Neural cell (in vitro differentiated cells): ENCODE results near the gene MYG1. TPM values are rescaled to one million over a fixed set of nuclear protein-coding genes. Genes with fewer than 3 reads are reported as not detected.

Experiments
- H2AFZ ChIP-seq: fragments of 200-600, 300-800 bp; sonication (generic), shearing (Covaris generic); 2 replicates; pipeline ENCODE4 v1.6.0; 2014; ENCODE audit warnings: low read depth, mild to moderate bottlenecking, antibody characterized with exemption, low read length, moderate library complexity
- H3F3A ChIP-seq: fragments of 200-600 bp; shearing (Covaris generic); 2 replicates; pipeline ENCODE4 v1.6.1; 2016; ENCODE audit warnings: mild to moderate bottlenecking, moderate library complexity, mixed read lengths, antibody characterized with exemption, low read length; ENCODE audit not compliant: insufficient read depth, poor library complexity, severe bottlenecking
- H3K27ac ChIP-seq: fragments of 200-600, 300-800 bp; sonication (generic), shearing (Covaris generic); 2 replicates; pipeline ENCODE4 v1.5.1; 2014; ENCODE audit warnings: mild to moderate bottlenecking, low read length, moderate library complexity
- H3K27me3 ChIP-seq: fragments of 300-800, 200-600 bp; sonication (generic), shearing (Covaris generic); 2 replicates; pipeline ENCODE4 v1.6.0; 2014; ENCODE audit warnings: mild to moderate bottlenecking, low read depth, low read length, moderate library complexity; ENCODE audit not compliant: insufficient read depth
- H3K36me3 ChIP-seq: fragments of 300-800, 200-600 bp; sonication (generic), shearing (Covaris generic); 2 replicates; pipeline ENCODE4 v1.5.1; 2014; ENCODE audit warnings: mild to moderate bottlenecking, antibody characterized with exemption, low read length, moderate library complexity; ENCODE audit not compliant: insufficient read depth
- H3K4me2 ChIP-seq: fragments of 300-800, 200-600 bp; sonication (generic), shearing (Covaris generic); 2 replicates; pipeline ENCODE4 v1.6.0; 2014; ENCODE audit warnings: mild to moderate bottlenecking, low read length
- H3K4me3 ChIP-seq: fragments of 300-800, 200-600 bp; sonication (generic), shearing (Covaris generic); 2 replicates; pipeline ENCODE4 v1.5.1; 2014; ENCODE audit warnings: mild to moderate bottlenecking, low read length, moderate library complexity
- H3K79me2 ChIP-seq: fragments of 200-600 bp; shearing (Covaris generic); replicated peaks from 2 replicates; pipeline ENCODE4 v1.6.0; 2014; ENCODE audit warnings: mild to moderate bottlenecking, low read length, moderate library complexity; ENCODE audit not compliant: insufficient read depth
- H3K9ac ChIP-seq: fragments of 300-800, 200-600 bp; sonication (generic), shearing (Covaris generic); 2 replicates; pipeline ENCODE4 v1.6.1; 2016; ENCODE audit warnings: mild to moderate bottlenecking, low read length, mixed read lengths
- H3K9me2 ChIP-seq: fragments of 200-600 bp; shearing (Covaris generic); 2 replicates; pipeline ENCODE4 v1.6.1; 2016; ENCODE audit warnings: mild to moderate bottlenecking, low read length, mixed read lengths; ENCODE audit not compliant: insufficient read depth
- H3K9me3 ChIP-seq: fragments of 200-600, 300-800 bp; sonication (generic), shearing (Covaris generic); 2 replicates; pipeline ENCODE4 v1.6.1; 2016; ENCODE audit warnings: mild to moderate bottlenecking, mixed run types, low read length, moderate library complexity, mixed read lengths
- H4K20me1 ChIP-seq: fragments of 200-600 bp; shearing (Covaris generic); 2 replicates; pipeline ENCODE4 v1.6.1; 2016; ENCODE audit warnings: mild to moderate bottlenecking, mixed run types; ENCODE audit not compliant: insufficient read depth
- EP300 ChIP-seq: fragments of 450-650 bp; conservative IDR thresholded peaks from 2 replicates; pipeline ENCODE4 v1.6.1; 2014; ENCODE audit warnings: antibody characterized with exemption, mild to moderate bottlenecking, moderate library complexity; ENCODE audit not compliant: poor library complexity, severe bottlenecking
- EZH2 ChIP-seq: fragments of 200-600, 300-800 bp; shearing (Covaris generic), sonication (generic); IDR thresholded peaks from 2 replicates; pipeline ENCODE4 v1.6.1; 2014; ENCODE audit warnings: antibody characterized with exemption, low read length, borderline replicate concordance, mild to moderate bottlenecking; ENCODE audit not compliant: insufficient read depth, poor library complexity, severe bottlenecking
- MXI1 ChIP-seq: fragments of 450-650 bp; conservative IDR thresholded peaks from 2 replicates; pipeline ENCODE4 v1.6.1; 2014; ENCODE audit warnings: antibody characterized with exemption, mild to moderate bottlenecking; ENCODE audit not compliant: poor library complexity, severe bottlenecking
- POLR2AphosphoS5 ChIP-seq: IDR thresholded peaks from 2 replicates; pipeline ENCODE4 v1.6.1; 2012
- RAD21 ChIP-seq: fragments of 450-650 bp; conservative IDR thresholded peaks from 2 replicates; pipeline ENCODE4 v1.6.1; 2014; ENCODE audit warnings: antibody characterized with exemption, mild to moderate bottlenecking, moderate library complexity
- SMC3 ChIP-seq: fragments of 450-650 bp; conservative IDR thresholded peaks from 2 replicates; pipeline ENCODE4 v1.6.1; 2014; ENCODE audit warnings: antibody characterized with exemption, mild to moderate bottlenecking, moderate library complexity; ENCODE audit not compliant: poor library complexity
- TAF1 ChIP-seq: IDR thresholded peaks from 2 replicates; pipeline ENCODE4 v1.6.1; 2012; ENCODE audit warnings: low read depth
- polyA plus RNA-seq: library from polyadenylated mRNA; depleted of rRNA; stranded (reverse); fragments of >200 nt; gene quantifications from 2 replicates; pipeline ENCODE4 v1.2.3, GENCODE V29; 2014
- TF ChIP-seq, protein P1 (sequence below): fragments of 450-650 bp; IDR thresholded peaks from 2 replicates; pipeline ENCODE4 v1.5.1; 2014; ENCODE audit warnings: antibody characterized with exemption, mild to moderate bottlenecking, moderate library complexity; ENCODE audit not compliant: poor library complexity, severe bottlenecking
- TF ChIP-seq, protein P2 (sequence below): IDR thresholded peaks from 2 replicates; pipeline ENCODE4 v1.6.1; 2012; ENCODE audit warnings: borderline replicate concordance

The MYG1 gene
- polyA plus RNA-seq, 1 donor from 2014 or later = 70.5 TPM

DNA sequence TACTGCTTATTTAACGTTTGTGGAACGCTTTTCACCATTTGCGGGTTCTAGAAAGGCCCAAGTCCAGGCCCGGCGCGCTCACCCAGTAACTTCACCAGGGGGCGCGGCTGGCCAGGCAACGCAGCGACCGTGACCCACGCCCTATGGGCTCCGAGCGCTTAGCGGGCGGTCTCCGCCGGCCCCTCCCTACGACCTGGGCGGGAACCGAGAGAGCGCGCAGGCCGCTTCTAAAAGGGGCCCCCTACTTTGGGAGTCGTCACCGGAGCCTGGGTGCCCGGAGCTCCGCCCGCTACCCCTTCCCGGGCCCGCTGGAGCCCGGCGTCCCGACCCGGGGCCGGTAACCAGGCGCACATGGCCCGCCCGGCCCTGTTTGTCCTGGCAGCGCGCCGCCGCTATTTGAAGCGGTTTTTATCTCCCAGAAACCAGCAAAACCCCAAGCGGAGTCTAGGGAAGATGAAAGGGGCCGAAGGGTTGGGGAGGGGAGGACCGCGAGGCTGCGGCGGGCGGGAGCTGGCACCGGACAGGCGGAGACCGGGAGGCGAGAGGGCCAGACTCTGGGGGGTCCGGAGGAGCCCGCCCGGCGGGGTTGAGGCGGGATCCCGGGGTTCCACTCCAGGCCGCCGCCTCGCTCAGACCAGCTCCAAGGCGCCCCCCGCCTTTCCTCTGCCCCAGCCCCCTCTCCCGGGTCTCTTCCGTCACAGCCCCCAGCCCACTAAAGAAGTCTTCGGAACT is 25.4 kb downstream of the MYG1 start:
- H3K36me3 ChIP-seq = no peaks in the 10 kb centered on the region
- TF ChIP-seq EZH2 (peak; percentile 28), SMC3 (peak; percentile 79), RAD21 (peak; percentile 75), EP300 (no peak), POLR2AphosphoS5 (no peak), MXI1 (peak; percentile 61), TAF1 (no peak)
- TF ChIP-seq, protein P1, sequence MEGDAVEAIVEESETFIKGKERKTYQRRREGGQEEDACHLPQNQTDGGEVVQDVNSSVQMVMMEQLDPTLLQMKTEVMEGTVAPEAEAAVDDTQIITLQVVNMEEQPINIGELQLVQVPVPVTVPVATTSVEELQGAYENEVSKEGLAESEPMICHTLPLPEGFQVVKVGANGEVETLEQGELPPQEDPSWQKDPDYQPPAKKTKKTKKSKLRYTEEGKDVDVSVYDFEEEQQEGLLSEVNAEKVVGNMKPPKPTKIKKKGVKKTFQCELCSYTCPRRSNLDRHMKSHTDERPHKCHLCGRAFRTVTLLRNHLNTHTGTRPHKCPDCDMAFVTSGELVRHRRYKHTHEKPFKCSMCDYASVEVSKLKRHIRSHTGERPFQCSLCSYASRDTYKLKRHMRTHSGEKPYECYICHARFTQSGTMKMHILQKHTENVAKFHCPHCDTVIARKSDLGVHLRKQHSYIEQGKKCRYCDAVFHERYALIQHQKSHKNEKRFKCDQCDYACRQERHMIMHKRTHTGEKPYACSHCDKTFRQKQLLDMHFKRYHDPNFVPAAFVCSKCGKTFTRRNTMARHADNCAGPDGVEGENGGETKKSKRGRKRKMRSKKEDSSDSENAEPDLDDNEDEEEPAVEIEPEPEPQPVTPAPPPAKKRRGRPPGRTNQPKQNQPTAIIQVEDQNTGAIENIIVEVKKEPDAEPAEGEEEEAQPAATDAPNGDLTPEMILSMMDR = peak; percentile 73
- TF ChIP-seq, protein P2, sequence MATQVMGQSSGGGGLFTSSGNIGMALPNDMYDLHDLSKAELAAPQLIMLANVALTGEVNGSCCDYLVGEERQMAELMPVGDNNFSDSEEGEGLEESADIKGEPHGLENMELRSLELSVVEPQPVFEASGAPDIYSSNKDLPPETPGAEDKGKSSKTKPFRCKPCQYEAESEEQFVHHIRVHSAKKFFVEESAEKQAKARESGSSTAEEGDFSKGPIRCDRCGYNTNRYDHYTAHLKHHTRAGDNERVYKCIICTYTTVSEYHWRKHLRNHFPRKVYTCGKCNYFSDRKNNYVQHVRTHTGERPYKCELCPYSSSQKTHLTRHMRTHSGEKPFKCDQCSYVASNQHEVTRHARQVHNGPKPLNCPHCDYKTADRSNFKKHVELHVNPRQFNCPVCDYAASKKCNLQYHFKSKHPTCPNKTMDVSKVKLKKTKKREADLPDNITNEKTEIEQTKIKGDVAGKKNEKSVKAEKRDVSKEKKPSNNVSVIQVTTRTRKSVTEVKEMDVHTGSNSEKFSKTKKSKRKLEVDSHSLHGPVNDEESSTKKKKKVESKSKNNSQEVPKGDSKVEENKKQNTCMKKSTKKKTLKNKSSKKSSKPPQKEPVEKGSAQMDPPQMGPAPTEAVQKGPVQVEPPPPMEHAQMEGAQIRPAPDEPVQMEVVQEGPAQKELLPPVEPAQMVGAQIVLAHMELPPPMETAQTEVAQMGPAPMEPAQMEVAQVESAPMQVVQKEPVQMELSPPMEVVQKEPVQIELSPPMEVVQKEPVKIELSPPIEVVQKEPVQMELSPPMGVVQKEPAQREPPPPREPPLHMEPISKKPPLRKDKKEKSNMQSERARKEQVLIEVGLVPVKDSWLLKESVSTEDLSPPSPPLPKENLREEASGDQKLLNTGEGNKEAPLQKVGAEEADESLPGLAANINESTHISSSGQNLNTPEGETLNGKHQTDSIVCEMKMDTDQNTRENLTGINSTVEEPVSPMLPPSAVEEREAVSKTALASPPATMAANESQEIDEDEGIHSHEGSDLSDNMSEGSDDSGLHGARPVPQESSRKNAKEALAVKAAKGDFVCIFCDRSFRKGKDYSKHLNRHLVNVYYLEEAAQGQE = no peak
- H3K27ac ChIP-seq = no peak overlapping the region
- no peaks in the 10 kb centered on the region for H3K9me2 ChIP-seq
- H4K20me1 ChIP-seq = no peaks in the 10 kb centered on the region
- H3K9ac ChIP-seq = peak overlapping the region; percentile 44
- H3K27me3 ChIP-seq = peaks cover 19% of the 10 kb centered on the region
- peak overlapping the region; percentile 55 for H3K4me2 ChIP-seq
- peak overlapping the region; percentile 65 for H2AFZ ChIP-seq
- no peaks in the 10 kb centered on the region for H3K79me2 ChIP-seq
- H3K4me3 ChIP-seq = peak overlapping the region; percentile 66
- H3K9me3 ChIP-seq = no peaks in the 10 kb centered on the region
- H3F3A ChIP-seq = no peaks in the 10 kb centered on the region

DNA sequence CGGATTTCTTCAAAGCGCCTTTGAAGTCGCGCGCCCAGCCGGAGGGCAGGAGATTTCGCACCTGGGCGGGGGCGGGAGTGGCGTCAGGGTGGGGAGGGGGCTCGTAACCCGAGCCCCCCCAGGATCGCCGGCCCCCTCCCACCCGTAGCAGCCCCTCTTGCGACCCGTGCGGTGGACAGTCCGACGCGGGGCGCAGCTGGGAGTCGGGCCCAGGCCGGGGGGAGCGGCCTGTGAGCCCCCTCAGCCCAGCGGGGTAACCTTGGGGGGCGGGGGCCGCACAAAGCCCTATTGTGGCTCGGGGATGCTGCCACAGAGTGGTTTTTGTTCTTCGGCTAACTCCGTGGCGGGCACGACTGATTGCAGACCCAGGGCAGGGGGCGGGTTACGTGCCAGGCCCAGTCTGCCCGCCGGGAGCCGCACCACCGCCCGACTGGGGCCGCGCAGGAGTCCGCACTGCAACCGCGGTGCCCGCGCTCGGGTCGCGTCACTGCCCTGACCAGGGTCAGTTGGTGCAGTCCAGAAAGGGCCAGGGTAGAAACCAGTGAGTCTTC is 26.1 kb downstream of the MYG1 start:
- Histone ChIP-seq H3K9ac (peak overlapping the region; percentile 44), H3K36me3 (no peaks in the 10 kb centered on the region), H3K27ac (no peak overlapping the region), H2AFZ (no peak overlapping the region), H4K20me1 (no peaks in the 10 kb centered on the region), H3F3A (no peaks in the 10 kb centered on the region), H3K9me3 (no peaks in the 10 kb centered on the region), H3K4me2 (no peak overlapping the region), H3K27me3 (peaks cover 19% of the 10 kb centered on the region), H3K4me3 (peak overlapping the region; percentile 66), H3K79me2 (no peaks in the 10 kb centered on the region), H3K9me2 (no peaks in the 10 kb centered on the region)
- TF ChIP-seq, protein P2 = no peak
- no peak for TF ChIP-seq RAD21
- no peak for TF ChIP-seq SMC3
- TF ChIP-seq, protein P1 = no peak
- no peak for TF ChIP-seq EZH2
- TF ChIP-seq TAF1 = no peak
- TF ChIP-seq EP300 = no peak
- TF ChIP-seq MXI1 = no peak
- no peak for TF ChIP-seq POLR2AphosphoS5
